Fibroblast of lung (primary cell): ENCODE measurements around the gene GNAZ.

Experiments
- CTCF ChIP-seq, 2 donors: IDR thresholded peaks in 1 of 2; conservative IDR thresholded peaks in 1 of 2; 1 replicate in 1 of 2; 2 replicates in 1 of 2; pipeline ENCODE4 v1.5.1; 2011 to 2012; ENCODE audit warnings: low read length in 2 of 2, control low read depth in 1 of 2, inconsistent platforms in 1 of 2, low read depth in 1 of 2, mild to moderate bottlenecking in 1 of 2
- EZH2 ChIP-seq: IDR thresholded peaks from 2 replicates; pipeline ENCODE4 v1.5.1; 2012; ENCODE audit warnings: low read length, control low read depth, mild to moderate bottlenecking; ENCODE audit errors: missing control alignments

GRCh38 chr22:23058481-23059283, 11.6 kb upstream of the GNAZ start:
- TF ChIP-seq EZH2, result no peak
- TF ChIP-seq CTCF (conservative IDR thresholded peaks at IDR 0.05 in 1 of 2, IDR thresholded peaks at IDR 0.05 in 1 of 2; ENCODE audit: low read depth in 1 of 2, low read length in 2 of 2), result no peak
